ENCODE data around the gene NBAS. TPM values are rescaled to one million over a fixed set of nuclear protein-coding genes. Genes with fewer than 3 reads are reported as not detected.
"Not testable (repeated sequence)": the region's sequence is repeated elsewhere in the genome, so short reads cannot be mapped to it uniquely, and the experiment has no call there.

Gene NBAS
- total and polyA plus RNA-seq, 8 donors: 14.5 to 96.2 (median 41.2) TPM

- Histone ChIP-seq H3K27ac (no peak overlapping the region), H3K9me3 (no peaks in the 10 kb centered on the region), H3K27me3 (no peaks in the 10 kb centered on the region), H3K4me1 (no peaks in the 10 kb centered on the region), H3K4me3 (no peak overlapping the region), H3K36me3 (peaks cover 18 to 67% (median 62%) of the 10 kb centered on the region in 4 donors)
- DNase-seq: no peak
- whole genome bisulfite sequencing, 5 donors: 86 to 93% (median 87%) methylated on average over 3 of the region's 3 CpGs
- no peak for TF ChIP-seq CTCF (IDR thresholded peaks at IDR 0.05)
- TF ChIP-seq POLR2AphosphoS5 (IDR thresholded peaks at IDR 0.05): no peak
- TF ChIP-seq EP300 (IDR thresholded peaks at IDR 0.05): no peak
- no peak for TF ChIP-seq POLR2A (IDR thresholded peaks at IDR 0.05)
- intact Hi-C loops (cut with DNase I; ENCODE audit: low total_unique reads): no loop called here
These were observed 53.4 kb downstream of the NBAS start for GRCh38 chr2:15507697-15508096.

DNA sequence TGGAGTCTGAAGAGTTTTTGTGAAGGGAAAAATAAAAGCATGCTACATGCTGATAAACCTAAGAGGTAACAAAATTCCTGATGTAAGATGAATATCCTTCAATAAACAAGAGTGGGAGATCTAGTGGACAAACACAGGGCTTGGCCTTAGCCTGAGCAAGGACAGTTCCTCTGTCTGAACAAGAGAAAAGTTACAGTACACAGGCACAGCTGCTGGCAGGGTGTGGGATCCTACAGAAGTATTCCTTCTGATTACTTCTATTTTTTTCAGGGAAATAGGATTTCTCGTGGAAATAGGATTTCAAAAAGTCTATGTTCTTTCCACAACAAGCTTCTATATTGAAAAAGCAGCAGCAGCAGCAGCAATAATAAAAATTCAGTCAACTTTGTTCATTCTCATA lies 54.1 kb downstream of the NBAS start:
- no peaks in the 10 kb centered on the region for H3K27me3 ChIP-seq
- H3K4me1 ChIP-seq: no peaks in the 10 kb centered on the region
- H3K4me3 ChIP-seq: no peak overlapping the region
- TF ChIP-seq POLR2AphosphoS5 (IDR thresholded peaks at IDR 0.05): no peak
- no peak for TF ChIP-seq EP300 (IDR thresholded peaks at IDR 0.05)
- TF ChIP-seq POLR2A (IDR thresholded peaks at IDR 0.05): no peak
- TF ChIP-seq CTCF (IDR thresholded peaks at IDR 0.05): no peak
- DNase-seq: no peak
- intact Hi-C loops (cut with DNase I; ENCODE audit: low total_unique reads): no loop called here
- H3K9me3 ChIP-seq: no peaks in the 10 kb centered on the region
- H3K36me3 ChIP-seq: peaks cover 12 to 67% (median 62%) of the 10 kb centered on the region in 4 donors
- 72 to 88% (median 83%) methylated on average over 1 of the region's 1 CpG for WGBS, 5 donors
- H3K27ac ChIP-seq: no peak overlapping the region

DNA sequence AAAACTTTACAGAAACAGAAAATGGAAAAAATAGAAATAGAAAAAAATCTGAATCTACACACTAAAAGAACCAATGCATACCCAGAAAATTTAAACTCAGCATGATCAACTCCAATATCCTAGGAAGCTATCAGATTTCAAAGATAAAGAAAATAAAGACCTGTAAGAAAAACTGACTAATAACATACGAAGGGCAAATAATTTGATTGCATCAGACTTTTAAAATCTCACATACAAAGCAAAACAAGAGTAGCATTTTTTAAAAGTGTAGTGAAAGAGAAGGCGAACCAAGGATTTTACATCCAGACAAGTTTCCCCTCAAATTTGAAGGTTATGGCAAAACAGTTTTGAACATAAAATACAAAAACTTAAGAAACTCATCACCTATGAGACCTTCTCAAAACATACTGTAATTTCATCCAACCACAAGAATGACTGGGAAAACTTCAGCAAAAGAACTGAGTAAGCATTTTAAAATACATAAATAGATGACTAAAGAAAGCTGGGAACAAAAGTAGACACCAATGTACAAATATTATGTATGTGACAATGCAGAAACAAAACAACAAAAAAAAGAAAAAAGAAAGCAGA lies 54.8 kb downstream of the NBAS start:
- no peaks in the 10 kb centered on the region for H3K27me3 ChIP-seq
- TF ChIP-seq POLR2AphosphoS5 (IDR thresholded peaks at IDR 0.05) (no peak), EP300 (IDR thresholded peaks at IDR 0.05) (no peak), POLR2A (IDR thresholded peaks at IDR 0.05) (no peak), CTCF (IDR thresholded peaks at IDR 0.05) (no peak)
- no peak overlapping the region for H3K27ac ChIP-seq
- no peak for DNase-seq
- H3K4me3 ChIP-seq: no peak overlapping the region
- H3K4me1 ChIP-seq: no peaks in the 10 kb centered on the region
- 80 to 89% (median 84%) methylated on average over 2 of the region's 2 CpGs for WGBS, 5 donors
- no peaks in the 10 kb centered on the region for H3K9me3 ChIP-seq
- H3K36me3 ChIP-seq: peaks cover 12 to 73% (median 65%) of the 10 kb centered on the region in 4 donors
- intact Hi-C loops (cut with DNase I; ENCODE audit: low total_unique reads): no loop called here

GRCh38 chr2:15504882-15505663 lies 56.1 kb downstream of the NBAS start:
- Histone ChIP-seq H3K27me3 (no peaks in the 10 kb centered on the region), H3K36me3 (peaks cover under 1 to 69% (median 60%) of the 10 kb centered on the region in 4 donors), H3K9me3 (no peaks in the 10 kb centered on the region), H3K27ac (no peak overlapping the region), H3K4me3 (no peak overlapping the region), H3K4me1 (no peaks in the 10 kb centered on the region)
- DNase-seq: no peak
- TF ChIP-seq POLR2AphosphoS5 (IDR thresholded peaks at IDR 0.05) (no peak), CTCF (IDR thresholded peaks at IDR 0.05) (no peak), POLR2A (IDR thresholded peaks at IDR 0.05) (no peak), EP300 (IDR thresholded peaks at IDR 0.05) (no peak)
- 88 to 96% (median 93%) methylated on average over 3 of the region's 3 CpGs for whole genome bisulfite sequencing, 5 donors
- intact Hi-C loops (cut with DNase I; ENCODE audit: low total_unique reads): no loop called here

GRCh38 chr2:15499251-15499650 lies 61.9 kb downstream of the NBAS start:
- H3K27me3 ChIP-seq; H3K9me3 ChIP-seq; H3K4me1 ChIP-seq; H3K4me3 ChIP-seq; DNase-seq; intact Hi-C loops (cut with DNase I; ENCODE audit: low total_unique reads); H3K27ac ChIP-seq: not testable (repeated sequence)
- peaks cover 0 to 56% (median 49%) of the 10 kb centered on the region in 4 donors for H3K36me3 ChIP-seq
- 94 to 100% (median 100%) methylated on average over 1 of the region's 1 CpG for WGBS, 5 donors
